Mesenchymal stem cell (in vitro differentiated cells and primary cell): ENCODE data around the gene ITGA2B.
A peak's percentile ranks its signal among the peaks of the same experiment; 100 is the strongest.

Source experiments
- DNase-seq: peaks from one replicate; pipeline ENCODE4 v3.0.0-alpha.2; 2013
- H2AFZ ChIP-seq: one replicate; pipeline ENCODE4 v1.6.1; 2013; ENCODE audit warnings: low read depth, mild to moderate bottlenecking, control low read depth, inconsistent platforms, low read length, moderate library complexity
- H2AK5ac ChIP-seq: 2 replicates; pipeline ENCODE4 v1.6.1; 2013; ENCODE audit warnings: low read length, moderate library complexity, mild to moderate bottlenecking, inconsistent platforms; ENCODE audit not compliant: severe bottlenecking
- H2BK120ac ChIP-seq: one replicate; pipeline ENCODE4 v1.6.1; 2013; ENCODE audit warnings: low read depth, mild to moderate bottlenecking, inconsistent platforms, low read length, moderate library complexity
- H2BK12ac ChIP-seq, 2 experiments: one replicate each; pipeline ENCODE4 v1.6.1; 2013; ENCODE audit warnings: inconsistent platforms in 2 of 2, low read length in 2 of 2, mild to moderate bottlenecking in 2 of 2, moderate library complexity in 2 of 2, control low read depth in 1 of 2
- H2BK15ac ChIP-seq: one replicate; pipeline ENCODE4 v1.6.1; 2013; ENCODE audit warnings: mild to moderate bottlenecking, low read depth, inconsistent platforms; ENCODE audit not compliant: poor library complexity, severe bottlenecking
- H2BK5ac ChIP-seq: 2 replicates; pipeline ENCODE4 v1.6.1; 2013; ENCODE audit warnings: low read depth, mild to moderate bottlenecking, low read length, control low read depth, inconsistent platforms; ENCODE audit not compliant: poor library complexity, severe bottlenecking
- H3K14ac ChIP-seq, 2 experiments: one replicate each; pipeline ENCODE4 v1.6.1; 2013; ENCODE audit warnings: inconsistent platforms in 2 of 2, low read length in 2 of 2, control low read depth in 1 of 2, mild to moderate bottlenecking in 1 of 2, moderate library complexity in 1 of 2
- H3K18ac ChIP-seq, 2 experiments: one replicate each; pipeline ENCODE4 v1.6.1; 2013; ENCODE audit warnings: inconsistent platforms in 2 of 2, low read length in 2 of 2, control low read depth in 1 of 2, low read depth in 1 of 2, mild to moderate bottlenecking in 1 of 2
- H3K23ac ChIP-seq, 2 experiments: one replicate each; pipeline ENCODE4 v1.6.1; 2013; ENCODE audit warnings: inconsistent platforms in 2 of 2, low read length in 2 of 2, mild to moderate bottlenecking in 2 of 2, moderate library complexity in 2 of 2, control low read depth in 1 of 2
- H3K27ac ChIP-seq: 2 replicates; pipeline ENCODE4 v1.5.1; 2013; ENCODE audit warnings: mild to moderate bottlenecking, moderate library complexity, low read length, control low read depth, inconsistent platforms; ENCODE audit not compliant: poor library complexity, severe bottlenecking
- H3K27me3 ChIP-seq, 2 experiments: 2 replicates each; pipeline versions ENCODE4 v1.6.1 to v1.7.0; 2013; ENCODE audit warnings: low read length in 2 of 2, mild to moderate bottlenecking in 2 of 2, moderate library complexity in 2 of 2, control low read depth in 1 of 2, inconsistent platforms in 1 of 2; ENCODE audit not compliant: control insufficient read depth in 1 of 2, insufficient read depth in 1 of 2
- H3K36me3 ChIP-seq, 2 experiments: 2 replicates each; pipeline versions ENCODE4 v1.6.1 to v1.7.0; 2013; ENCODE audit warnings: low read length in 2 of 2, control low read depth in 1 of 2, inconsistent platforms in 1 of 2, low read depth in 1 of 2, mild to moderate bottlenecking in 1 of 2; ENCODE audit not compliant: insufficient read depth in 2 of 2, control insufficient read depth in 1 of 2
- H3K4ac ChIP-seq, 2 experiments: one replicate each; pipeline ENCODE4 v1.6.1; 2013; ENCODE audit warnings: inconsistent platforms in 2 of 2, low read length in 2 of 2, mild to moderate bottlenecking in 2 of 2, moderate library complexity in 2 of 2, control low read depth in 1 of 2, low read depth in 1 of 2
- H3K4me1 ChIP-seq: 2 replicates; pipeline ENCODE4 v1.6.1; 2013; ENCODE audit warnings: low read depth, low read length, control low read depth; ENCODE audit not compliant: control insufficient read depth, insufficient read depth
- H3K4me2 ChIP-seq: 2 replicates; pipeline ENCODE4 v1.6.1; 2013; ENCODE audit warnings: low read length, mild to moderate bottlenecking, inconsistent platforms; ENCODE audit not compliant: poor library complexity, severe bottlenecking
- H3K4me3 ChIP-seq, 2 experiments: 2 replicates each; pipeline versions ENCODE4 v1.5.1 to v1.7.0; 2013; ENCODE audit warnings: low read length in 2 of 2, mild to moderate bottlenecking in 2 of 2, control low read depth in 1 of 2, low read depth in 1 of 2; ENCODE audit not compliant: insufficient read depth in 1 of 2
- H3K79me1 ChIP-seq: replicated peaks from 2 replicates; pipeline ENCODE4 v1.6.1; 2013; ENCODE audit warnings: mild to moderate bottlenecking, control low read depth, low read length, inconsistent platforms; ENCODE audit not compliant: poor library complexity, severe bottlenecking
- H3K9ac ChIP-seq: 2 replicates; pipeline ENCODE4 v1.7.0; 2013; ENCODE audit warnings: mild to moderate bottlenecking, low read length, moderate library complexity
- H3K9me3 ChIP-seq: 2 replicates; pipeline ENCODE4 v1.7.0; 2013; ENCODE audit warnings: mild to moderate bottlenecking, low read length; ENCODE audit not compliant: control insufficient read depth
- H4K8ac ChIP-seq: one replicate; pipeline ENCODE4 v1.6.1; 2013; ENCODE audit warnings: inconsistent platforms, mild to moderate bottlenecking, low read length, moderate library complexity
- H4K91ac ChIP-seq: one replicate; pipeline ENCODE4 v1.6.1; 2013; ENCODE audit warnings: mild to moderate bottlenecking, low read length, inconsistent platforms
- WGBS: methylation state at CpG from one replicate; pipeline ENCODE4 v1.1.7; 2013; ENCODE audit warnings: mixed read lengths; 5-methylcytosine and 5-hydroxymethylcytosine counted together

ITGA2B gene

DNA sequence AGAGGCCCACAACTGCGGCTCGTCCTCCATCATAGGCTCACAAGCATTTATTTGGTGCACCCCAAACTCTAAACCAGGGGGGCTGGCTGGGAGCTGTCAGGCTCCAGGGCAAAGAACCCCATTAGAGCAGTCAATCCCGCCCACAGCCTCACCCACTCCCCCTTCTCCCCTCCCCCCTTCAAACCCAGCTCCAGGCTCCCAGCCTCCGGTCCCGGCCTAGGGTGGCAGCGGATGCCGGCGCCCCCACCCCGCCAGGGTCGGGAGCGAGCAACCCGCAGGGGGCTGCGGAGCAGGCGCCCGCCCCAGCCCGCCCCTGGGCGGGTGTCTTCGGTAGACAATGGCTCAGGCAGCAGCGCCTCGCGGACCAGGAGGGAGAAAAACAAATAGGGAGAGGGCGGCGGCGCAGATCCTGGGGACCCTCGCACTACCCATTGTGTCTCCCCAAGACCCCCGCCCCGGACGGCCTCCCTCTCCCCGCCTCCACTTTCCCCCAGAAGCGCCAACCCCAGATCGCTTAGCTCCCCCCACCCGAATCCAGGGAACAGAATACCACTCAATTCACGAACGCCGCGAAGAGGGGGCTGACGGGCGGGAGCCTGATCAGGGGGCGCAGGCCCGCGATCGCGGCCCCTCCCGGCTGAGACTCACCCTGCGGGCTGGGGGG is 26.4 kb downstream of the ITGA2B start:
- Histone ChIP-seq H3K27ac (no peak overlapping the region), H3K4me2 (peak overlapping the region; percentile 85), H3K4me3 (peak overlapping the region; percentile 80 to 84), H4K8ac (peak overlapping the region; percentile 42), H2BK12ac (peak overlapping the region in 1 of 2 experiments; percentile 66), H3K14ac (peak overlapping the region; percentile 51 to 58), H2BK15ac (peak overlapping the region; percentile 76), H3K36me3 (peaks cover 0 to 13% of the 10 kb centered on the region in 2 experiments), H3K79me1 (peaks cover 37% of the 10 kb centered on the region), H3K9me3 (no peaks in the 10 kb centered on the region), H3K4me1 (peaks cover 37% of the 10 kb centered on the region), H2BK5ac (no peak overlapping the region), H4K91ac (no peak overlapping the region), H3K9ac (peak overlapping the region; percentile 79), H3K18ac (peak overlapping the region; percentile 60 to 84), H2AK5ac (no peak overlapping the region), H3K27me3 (peaks cover 24 to 28% of the 10 kb centered on the region in 2 experiments), H2BK120ac (no peak overlapping the region), H3K4ac (peak overlapping the region in 1 of 2 experiments; percentile 71), H2AFZ (peak overlapping the region; percentile 60), H3K23ac (peak overlapping the region in 1 of 2 experiments; percentile 64)
- 2% methylated on average over 29 of the region's 45 CpGs for WGBS
- peak; percentile 14 for DNase-seq

DNA sequence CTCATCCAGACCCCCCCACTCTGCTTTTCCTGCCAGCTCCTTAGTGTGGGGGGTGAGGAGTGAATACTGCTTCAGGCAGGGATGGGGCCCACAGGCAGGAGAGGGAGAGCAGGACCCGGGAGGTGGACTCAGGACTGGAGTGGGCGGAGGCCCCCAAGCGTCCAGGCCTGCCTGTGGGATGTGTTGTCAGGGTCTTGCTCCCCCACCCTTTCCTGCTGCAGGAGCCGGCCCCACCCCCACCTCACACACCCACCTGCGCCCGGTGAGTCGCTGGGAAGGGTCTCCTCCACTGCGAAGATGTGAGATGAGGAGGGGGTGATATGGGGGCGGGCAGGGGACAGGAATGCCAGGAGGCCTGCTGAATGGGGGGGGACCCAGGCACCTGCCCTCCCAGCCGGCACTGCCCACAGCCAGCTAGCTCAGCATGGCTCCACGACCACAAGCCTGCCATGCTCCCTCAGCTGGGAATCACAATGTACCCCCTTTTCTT is 26.9 kb downstream of the ITGA2B start:
- H3K4me3 ChIP-seq = peak overlapping the region; percentile 80 to 84
- no peak overlapping the region for H4K8ac ChIP-seq
- H3K79me1 ChIP-seq = peaks cover 39% of the 10 kb centered on the region
- peak overlapping the region; percentile 79 for H3K9ac ChIP-seq
- H3K36me3 ChIP-seq = peaks cover 0 to 13% of the 10 kb centered on the region in 2 experiments
- H2BK15ac ChIP-seq = no peak overlapping the region
- H2BK12ac ChIP-seq = peak overlapping the region; percentile 21 to 66
- no peaks in the 10 kb centered on the region for H3K9me3 ChIP-seq
- H4K91ac ChIP-seq = peak overlapping the region; percentile 10
- H3K27ac ChIP-seq = no peak overlapping the region
- H2AFZ ChIP-seq = no peak overlapping the region
- H2BK5ac ChIP-seq = no peak overlapping the region
- peak overlapping the region in 1 of 2 experiments; percentile 60 for H3K18ac ChIP-seq
- no peak for DNase-seq
- peak overlapping the region in 1 of 2 experiments; percentile 51 for H3K14ac ChIP-seq
- no peak overlapping the region for H3K4ac ChIP-seq
- peaks cover 40% of the 10 kb centered on the region for H3K4me1 ChIP-seq
- H3K23ac ChIP-seq = peak overlapping the region in 1 of 2 experiments; percentile 64
- H2BK120ac ChIP-seq = no peak overlapping the region
- H2AK5ac ChIP-seq = peak overlapping the region; percentile 8
- peaks cover 20 to 26% of the 10 kb centered on the region in 2 experiments for H3K27me3 ChIP-seq
- WGBS = 14% methylated on average over 3 of the region's 11 CpGs
- peak overlapping the region; percentile 85 for H3K4me2 ChIP-seq

DNA sequence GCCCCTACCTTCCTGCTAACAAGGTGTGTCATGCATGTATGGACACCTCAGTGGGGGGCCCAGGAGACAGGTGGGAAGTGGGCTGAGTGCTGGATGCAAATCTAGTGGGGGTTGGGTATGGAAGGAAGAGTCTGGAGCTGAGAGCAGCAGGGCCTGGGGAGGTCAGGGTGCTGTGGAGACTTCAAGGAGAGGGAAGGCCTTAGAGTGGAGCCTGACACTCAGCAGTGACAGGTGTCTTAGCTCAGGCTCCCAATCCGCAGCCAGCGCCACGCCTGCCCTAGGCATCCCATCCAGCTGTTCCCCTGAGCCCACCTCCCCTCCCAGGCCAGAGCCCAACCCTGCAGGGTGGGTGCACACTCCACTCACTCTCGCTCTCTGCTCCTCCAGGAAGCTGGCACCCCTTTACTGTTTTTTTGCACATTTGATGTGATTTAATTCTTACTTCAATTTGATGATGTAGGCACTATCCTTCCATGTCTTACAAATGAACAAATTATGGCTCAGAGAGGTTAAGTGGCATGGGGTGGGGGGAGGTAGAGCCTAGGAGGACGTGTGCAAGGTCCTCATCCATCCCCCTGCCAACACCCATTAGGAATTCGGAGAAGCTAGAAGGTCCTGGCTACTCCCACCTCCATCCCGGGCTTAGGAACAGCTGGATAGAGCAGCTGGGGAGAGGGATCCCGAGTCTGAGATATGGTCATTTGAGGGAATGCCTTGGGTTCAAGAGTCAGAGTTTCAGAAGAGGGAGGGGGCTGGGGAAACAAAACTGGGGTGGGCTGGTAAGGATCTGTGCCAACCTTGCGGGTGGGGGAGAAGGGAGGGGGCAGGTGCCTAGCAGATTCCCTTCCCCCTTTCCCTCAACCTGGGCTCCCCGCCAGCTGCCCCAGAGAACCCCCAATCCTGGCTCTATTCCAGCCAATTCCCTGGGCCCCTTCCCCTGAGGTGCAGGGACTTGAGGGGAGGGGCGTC is 27.9 kb downstream of the ITGA2B start:
- H3K79me1 ChIP-seq = peaks cover 39% of the 10 kb centered on the region
- peaks cover 40% of the 10 kb centered on the region for H3K4me1 ChIP-seq
- H3K4me2 ChIP-seq = peak overlapping the region; percentile 85
- H3K36me3 ChIP-seq = peaks cover 0 to 13% of the 10 kb centered on the region in 2 experiments
- H3K18ac ChIP-seq = peak overlapping the region; percentile 55 to 85
- no peak overlapping the region for H3K4me3 ChIP-seq
- H2BK15ac ChIP-seq = no peak overlapping the region
- WGBS = 65% methylated on average over 7 of the region's 11 CpGs
- DNase-seq = no peak
- H3K27ac ChIP-seq = no peak overlapping the region
- H2AFZ ChIP-seq = no peak overlapping the region
- H4K91ac ChIP-seq = peak overlapping the region; percentile 91
- H3K4ac ChIP-seq = no peak overlapping the region
- no peak overlapping the region for H2BK120ac ChIP-seq
- H3K9me3 ChIP-seq = no peaks in the 10 kb centered on the region
- peaks cover 15 to 19% of the 10 kb centered on the region in 2 experiments for H3K27me3 ChIP-seq
- no peak overlapping the region for H4K8ac ChIP-seq
- no peak overlapping the region for H3K9ac ChIP-seq
- H2BK5ac ChIP-seq = peak overlapping the region; percentile 49
- peak overlapping the region; percentile 65 to 69 for H2BK12ac ChIP-seq
- H3K14ac ChIP-seq = peak overlapping the region in 1 of 2 experiments; percentile 53
- peak overlapping the region in 1 of 2 experiments; percentile 23 for H3K23ac ChIP-seq
- H2AK5ac ChIP-seq = peak overlapping the region; percentile 63
